ENCODE data around the gene SLC25A34.

The SLC25A34 gene

GRCh38 chr1:15777909-15778707, 42.0 kb downstream of the SLC25A34 start:
- no peak for DNase-seq

DNA sequence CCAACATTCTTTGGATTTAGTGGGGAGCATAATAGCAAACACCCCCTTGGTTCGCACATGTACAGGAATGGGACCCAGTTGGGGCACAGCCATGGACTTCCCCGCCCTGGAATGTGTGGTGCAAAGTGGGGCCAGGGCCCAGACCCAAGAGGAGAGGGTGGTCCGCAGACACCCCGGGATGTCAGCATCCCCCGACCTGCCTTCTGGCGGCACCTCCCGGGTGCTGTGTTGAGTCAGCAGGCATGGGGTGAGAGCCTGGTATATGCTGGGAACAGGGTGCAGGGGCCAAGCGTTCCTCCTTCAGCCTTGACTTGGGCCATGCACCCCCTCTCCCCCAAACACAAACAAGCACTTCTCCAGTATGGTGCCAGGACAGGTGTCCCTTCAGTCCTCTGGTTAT, 49.6 kb downstream of the SLC25A34 start:
- DNase-seq: no peak

- no peak for DNase-seq
These were observed 50.5 kb downstream of the SLC25A34 start for GRCh38 chr1:15786581-15786980.

- no peak for DNase-seq
These were observed 52.7 kb downstream of the SLC25A34 start for GRCh38 chr1:15788624-15789301.

All from NCI-H1436 (cell line).